ENCODE data around the gene PRKD1.

DNA sequence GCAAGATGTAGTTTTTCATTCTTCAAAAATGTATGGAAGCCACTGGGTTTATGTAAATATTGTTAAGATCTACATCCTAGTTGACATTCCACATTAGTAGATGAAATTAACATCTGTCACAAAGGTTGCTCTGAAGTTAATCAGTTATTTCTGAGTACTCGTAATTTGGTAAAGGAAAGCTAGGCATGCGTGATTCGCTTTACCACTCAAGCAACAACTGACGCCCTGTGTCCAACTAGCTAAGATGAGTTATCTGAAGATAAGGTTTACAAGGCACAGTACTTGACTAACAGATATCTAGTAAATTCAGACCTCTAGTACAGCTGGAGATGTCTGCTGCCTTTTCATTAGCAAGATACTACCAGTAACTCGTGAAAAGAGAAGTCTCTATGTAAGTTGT lies 14.1 kb downstream of the PRKD1 start:
- TF ChIP-seq, protein P1, sequence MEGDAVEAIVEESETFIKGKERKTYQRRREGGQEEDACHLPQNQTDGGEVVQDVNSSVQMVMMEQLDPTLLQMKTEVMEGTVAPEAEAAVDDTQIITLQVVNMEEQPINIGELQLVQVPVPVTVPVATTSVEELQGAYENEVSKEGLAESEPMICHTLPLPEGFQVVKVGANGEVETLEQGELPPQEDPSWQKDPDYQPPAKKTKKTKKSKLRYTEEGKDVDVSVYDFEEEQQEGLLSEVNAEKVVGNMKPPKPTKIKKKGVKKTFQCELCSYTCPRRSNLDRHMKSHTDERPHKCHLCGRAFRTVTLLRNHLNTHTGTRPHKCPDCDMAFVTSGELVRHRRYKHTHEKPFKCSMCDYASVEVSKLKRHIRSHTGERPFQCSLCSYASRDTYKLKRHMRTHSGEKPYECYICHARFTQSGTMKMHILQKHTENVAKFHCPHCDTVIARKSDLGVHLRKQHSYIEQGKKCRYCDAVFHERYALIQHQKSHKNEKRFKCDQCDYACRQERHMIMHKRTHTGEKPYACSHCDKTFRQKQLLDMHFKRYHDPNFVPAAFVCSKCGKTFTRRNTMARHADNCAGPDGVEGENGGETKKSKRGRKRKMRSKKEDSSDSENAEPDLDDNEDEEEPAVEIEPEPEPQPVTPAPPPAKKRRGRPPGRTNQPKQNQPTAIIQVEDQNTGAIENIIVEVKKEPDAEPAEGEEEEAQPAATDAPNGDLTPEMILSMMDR (IDR thresholded peaks at IDR 0.05), result no peak
- no peak for TF ChIP-seq EZH2 (IDR thresholded peaks at IDR 0.05; ENCODE audit: borderline replicate concordance, insufficient read depth, low read depth, low read length, poor library complexity, severe bottlenecking)
